PFSK-1 (cell line): Measurements from ENCODE around the gene LIX1.

Experiments
- FOXP2 ChIP-seq: optimal IDR thresholded peaks from 2 replicates; pipeline ENCODE3; 2011; ENCODE audit warnings: borderline replicate concordance, control low read depth, inconsistent platforms; ENCODE audit not compliant: insufficient read depth; ENCODE audit errors: extremely low read length, extremely low read depth
- POLR2AphosphoS5 ChIP-seq: IDR thresholded peaks from 2 replicates; pipeline ENCODE4 v1.6.1; 2012; ENCODE audit warnings: low read depth, mild to moderate bottlenecking, control low read depth, low read length, moderate library complexity
- REST ChIP-seq, 2 experiments: IDR thresholded peaks; 2 replicates each; pipeline versions ENCODE4 v1.6.1 to v1.8.0; 2011 to 2012; ENCODE audit warnings: low read depth in 2 of 2, low read length in 2 of 2, control low read depth in 1 of 2, inconsistent platforms in 1 of 2, mild to moderate bottlenecking in 1 of 2, moderate library complexity in 1 of 2; ENCODE audit not compliant: insufficient read depth in 1 of 2
- SIN3A ChIP-seq: IDR thresholded peaks from 2 replicates; pipeline ENCODE4 v1.6.1; 2012; ENCODE audit warnings: mild to moderate bottlenecking, low read length, moderate library complexity, borderline replicate concordance; ENCODE audit not compliant: insufficient read depth
- TAF1 ChIP-seq: IDR thresholded peaks from 2 replicates; pipeline ENCODE4 v1.6.1; 2012; ENCODE audit warnings: low read length, control low read depth, borderline replicate concordance; ENCODE audit not compliant: insufficient read depth

Gene LIX1

DNA sequence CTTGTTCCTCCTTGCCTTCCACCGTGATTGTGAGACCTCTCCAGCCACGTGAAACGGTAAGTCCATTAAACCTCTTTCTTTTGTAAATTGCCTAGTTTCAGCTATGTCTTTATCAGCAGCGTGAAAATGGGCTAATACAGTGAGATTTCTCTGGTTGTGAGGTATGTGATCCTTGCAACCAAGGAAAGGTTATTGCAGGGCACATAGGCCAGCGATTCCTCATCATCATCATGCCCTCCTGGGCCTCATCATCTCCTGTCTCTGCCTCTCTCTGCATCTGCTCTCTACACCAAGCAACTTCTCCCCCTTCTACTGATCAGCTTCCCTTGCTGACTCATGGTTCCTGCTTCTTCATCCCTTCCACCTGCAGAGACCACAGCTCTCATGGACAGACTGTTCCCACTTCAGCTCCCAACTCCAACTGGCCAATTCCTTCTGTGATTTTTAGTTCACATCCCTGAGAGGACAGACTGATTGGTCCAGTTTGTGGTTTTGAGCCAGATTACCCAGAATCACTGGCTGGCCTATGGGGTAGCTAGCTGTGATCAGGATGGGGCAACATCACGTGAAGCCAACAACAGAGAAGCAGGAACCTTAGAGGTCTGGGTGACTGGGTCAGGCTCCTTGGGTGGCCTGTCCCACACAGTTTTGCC lies 53.1 kb downstream of the LIX1 start:
- TF ChIP-seq FOXP2, result no peak

- TF ChIP-seq TAF1 (no peak), SIN3A (no peak), FOXP2 (no peak)
Measured at GRCh38 chr5:97088774-97089148, 53.6 kb downstream of the LIX1 start.

DNA sequence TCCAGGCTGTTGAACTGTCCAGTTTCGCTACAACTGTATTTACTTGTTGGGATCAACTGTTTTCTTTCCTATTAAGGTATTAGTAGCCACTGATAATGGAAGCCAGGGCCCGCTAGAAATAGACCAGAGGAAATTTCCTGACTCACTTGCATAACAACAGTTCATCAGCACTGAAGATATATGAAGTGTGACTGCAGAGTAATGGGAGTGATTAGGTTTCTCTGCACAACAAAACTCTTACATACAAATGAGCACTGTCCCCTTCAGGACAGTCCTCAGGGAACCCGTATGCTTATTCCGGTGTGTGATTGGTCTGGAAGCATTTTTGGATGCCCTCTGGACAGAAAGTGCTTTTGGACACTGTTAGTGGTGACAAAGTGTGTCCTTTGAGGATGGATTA lies 55.3 kb downstream of the LIX1 start:
- TF ChIP-seq REST (IDR thresholded peaks at IDR 0.05; ENCODE audit: insufficient read depth in 1 of 2, low read depth in 2 of 2, low read length in 2 of 2) (no peak), POLR2AphosphoS5 (no peak), TAF1 (no peak), SIN3A (no peak), FOXP2 (no peak)

- TF ChIP-seq TAF1, result no peak
Measured at GRCh38 chr5:97085459-97086181, 56.8 kb downstream of the LIX1 start.

DNA sequence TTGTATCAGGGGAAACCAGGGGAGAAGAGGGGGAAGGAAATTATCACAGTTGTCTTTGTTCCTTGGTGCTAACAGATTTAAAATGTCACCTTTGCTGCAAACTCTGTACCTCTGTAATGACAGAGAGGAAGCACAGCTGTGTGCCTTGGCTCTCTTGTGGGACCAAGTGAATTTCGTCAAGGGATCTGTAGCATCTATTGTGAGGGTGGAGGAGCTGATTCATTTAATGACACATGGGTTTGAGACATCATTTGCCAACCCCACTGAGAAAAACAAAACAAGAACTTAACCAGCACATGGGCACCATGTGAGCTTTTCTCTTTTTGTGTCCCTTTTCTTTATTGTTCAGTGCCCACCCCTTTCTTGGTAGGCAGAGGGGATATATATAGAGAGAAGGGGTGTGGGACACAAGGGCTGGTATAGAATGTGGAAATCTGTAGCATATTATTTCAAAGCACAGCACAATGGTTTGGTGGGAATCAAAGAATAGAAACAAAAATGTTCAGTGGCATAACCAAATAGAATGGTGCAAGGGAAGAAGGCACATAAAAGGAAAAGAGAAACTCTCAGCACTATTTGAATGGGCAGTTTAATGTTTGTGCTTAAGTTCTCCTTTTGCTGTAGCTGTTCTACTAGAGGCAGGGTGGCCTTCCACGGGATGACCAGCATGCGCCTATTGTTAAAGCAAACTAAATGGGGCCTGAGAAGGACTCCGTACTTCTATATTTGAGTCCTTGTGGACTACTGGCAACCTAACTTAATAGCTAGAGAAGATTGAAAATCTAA lies 63.3 kb downstream of the LIX1 start:
- no peak for TF ChIP-seq REST (IDR thresholded peaks at IDR 0.05; ENCODE audit: insufficient read depth in 1 of 2, low read depth in 2 of 2, low read length in 2 of 2)
- no peak for TF ChIP-seq SIN3A
- TF ChIP-seq FOXP2, result no peak
- TF ChIP-seq POLR2AphosphoS5, result no peak
- no peak for TF ChIP-seq TAF1

GRCh38 chr5:97077246-97077645 lies 65.2 kb downstream of the LIX1 start:
- TF ChIP-seq TAF1 (no peak), FOXP2 (no peak), POLR2AphosphoS5 (no peak), SIN3A (no peak), REST (IDR thresholded peaks at IDR 0.05; ENCODE audit: insufficient read depth in 1 of 2, low read depth in 2 of 2, low read length in 2 of 2) (no peak)
